Keratinocyte (primary cell): Measurements from ENCODE around the gene DPYSL5. TPM values are rescaled to one million over a fixed set of nuclear protein-coding genes. Genes with fewer than 3 reads are reported as not detected.

Experiments
- DNase-seq: peaks from one replicate; pipeline ENCODE4 v3.0.0-alpha.2; 2011; ENCODE audit warnings: low read depth, missing footprints, low spot score
- FAIRE-seq: peaks from 2 replicates; lab custom pipeline; 2011; peaks lifted over from hg19 to GRCh38; lab: Jason Lieb, UNC
- H2AFZ ChIP-seq: 2 replicates; pipeline ENCODE4 v1.6.0; 2012; ENCODE audit warnings: low read length, control low read depth, inconsistent platforms; ENCODE audit not compliant: control insufficient read depth
- H3K27ac ChIP-seq: 2 replicates; pipeline ENCODE4 v1.5.1; 2011; ENCODE audit warnings: low read length; ENCODE audit not compliant: control insufficient read depth, insufficient read depth
- H3K27me3 ChIP-seq: 3 replicates; pipeline ENCODE4 v1.6.0; 2011; ENCODE audit warnings: low read length; ENCODE audit not compliant: control insufficient read depth, insufficient read depth; ENCODE audit errors: extremely low read depth
- H3K36me3 ChIP-seq, 2 experiments: 2 replicates in 1 of 2; 3 replicates in 1 of 2; pipeline ENCODE4 v1.5.1; 2011; ENCODE audit warnings: low read length in 2 of 2, mild to moderate bottlenecking in 1 of 2; ENCODE audit not compliant: control insufficient read depth in 2 of 2, insufficient read depth in 2 of 2; ENCODE audit errors: extremely low read depth in 1 of 2
- H3K4me1 ChIP-seq: 3 replicates; pipeline ENCODE4 v1.5.1; 2011; ENCODE audit warnings: low read length; ENCODE audit not compliant: control insufficient read depth, insufficient read depth; ENCODE audit errors: extremely low read depth
- H3K4me2 ChIP-seq: 3 replicates; pipeline ENCODE4 v1.6.0; 2011; ENCODE audit warnings: low read depth, low read length; ENCODE audit not compliant: control insufficient read depth, insufficient read depth; ENCODE audit errors: extremely low read depth
- H3K4me3 ChIP-seq, 3 experiments: fragments of 200-600 bp in 1 of 3; sonication (generic) in 1 of 3; 2 replicates in 2 of 3; 3 replicates in 1 of 3; pipeline ENCODE4 v1.5.1; 2011 to 2016; ENCODE audit warnings: low read length in 3 of 3, mild to moderate bottlenecking in 3 of 3, control low read depth in 2 of 3, inconsistent platforms in 1 of 3, low read depth in 1 of 3, mixed read lengths in 1 of 3, mixed run types in 1 of 3, moderate library complexity in 1 of 3; ENCODE audit not compliant: control insufficient read depth in 2 of 3, insufficient read depth in 2 of 3; ENCODE audit errors: extremely low read depth in 1 of 3
- H3K79me2 ChIP-seq: 2 replicates; pipeline ENCODE4 v1.6.0; 2012; ENCODE audit warnings: low read length; ENCODE audit not compliant: control insufficient read depth, insufficient read depth
- H3K9ac ChIP-seq: 3 replicates; pipeline ENCODE4 v1.6.0; 2011; ENCODE audit warnings: low read length; ENCODE audit not compliant: control insufficient read depth, insufficient read depth; ENCODE audit errors: extremely low read depth
- H3K9me1 ChIP-seq: 3 replicates; pipeline ENCODE4 v1.6.0; 2011; ENCODE audit warnings: low read length; ENCODE audit not compliant: control insufficient read depth, insufficient read depth; ENCODE audit errors: extremely low read depth
- H3K9me3 ChIP-seq: 2 replicates; pipeline ENCODE4 v1.5.1; 2012; ENCODE audit warnings: low read depth, low read length; ENCODE audit not compliant: control insufficient read depth
- H4K20me1 ChIP-seq: 3 replicates; pipeline ENCODE4 v1.6.0; 2011; ENCODE audit warnings: low read length; ENCODE audit not compliant: control insufficient read depth, insufficient read depth; ENCODE audit errors: extremely low read depth
- EZH2 ChIP-seq: IDR thresholded peaks from one replicate; pipeline ENCODE4 v1.6.1; 2012; ENCODE audit warnings: inconsistent platforms, mild to moderate bottlenecking, low read length, moderate library complexity
- dilution Hi-C: fragments of 300-500 bp; cut with MboI; formaldehyde crosslinking; loops from one replicate; pipeline ENCODE4 v1.7.0; 2020; ENCODE audit warnings: low sequenced_read_pairs; ENCODE audit not compliant: extremely low pct_ligation_motif_present
- polyA plus RNA-seq, 5 experiments: library from polyadenylated mRNA; depleted of rRNA in 3 of 5; stranded (reverse) in 3 of 5; stranded (forward) in 1 of 5; unstranded in 1 of 5; fragments of >200 nt; gene quantifications; 1 replicate in 1 of 5; 2 replicates in 3 of 5; 3 replicates in 1 of 5; pipeline versions ENCODE4 v1.2.1 to v1.2.3, GENCODE V29; 2011 to 2012; ENCODE audit warnings: missing spikeins in 2 of 5, low read depth in 1 of 5, low replicate concordance in 1 of 5
- TF ChIP-seq, protein P1 (sequence below), 3 experiments: IDR thresholded peaks in 1 of 3; conservative IDR thresholded peaks in 1 of 3; optimal IDR thresholded peaks in 1 of 3; 2 replicates in 2 of 3; 3 replicates in 1 of 3; pipeline versions ENCODE3 to v1.5.1; 2011; ENCODE audit warnings: low read length in 3 of 3, mild to moderate bottlenecking in 3 of 3, moderate library complexity in 2 of 3, control low read depth in 1 of 3, inconsistent platforms in 1 of 3; ENCODE audit not compliant: insufficient read depth in 2 of 3; ENCODE audit errors: extremely low read depth in 1 of 3

The DPYSL5 gene
- polyA plus RNA-seq, 1 donor (not counting 4 experiments of a cell fraction or from before 2014, with no cell fraction given): not detected

GRCh38 chr2:26849056-26849999 lies 1.4 kb downstream of the DPYSL5 start:
- Histone ChIP-seq H3K4me1 (peaks cover 4% of the 10 kb centered on the region), H3K4me3 (no peak overlapping the region), H3K36me3 (no peaks in the 10 kb centered on the region), H2AFZ (no peak overlapping the region), H4K20me1 (no peaks in the 10 kb centered on the region), H3K9me3 (no peaks in the 10 kb centered on the region), H3K27me3 (peaks cover 73% of the 10 kb centered on the region), H3K27ac (no peak overlapping the region), H3K9ac (no peak overlapping the region), H3K9me1 (no peaks in the 10 kb centered on the region), H3K4me2 (no peak overlapping the region), H3K79me2 (no peaks in the 10 kb centered on the region)
- TF ChIP-seq EZH2: peak; percentile 96
- TF ChIP-seq, protein P1, sequence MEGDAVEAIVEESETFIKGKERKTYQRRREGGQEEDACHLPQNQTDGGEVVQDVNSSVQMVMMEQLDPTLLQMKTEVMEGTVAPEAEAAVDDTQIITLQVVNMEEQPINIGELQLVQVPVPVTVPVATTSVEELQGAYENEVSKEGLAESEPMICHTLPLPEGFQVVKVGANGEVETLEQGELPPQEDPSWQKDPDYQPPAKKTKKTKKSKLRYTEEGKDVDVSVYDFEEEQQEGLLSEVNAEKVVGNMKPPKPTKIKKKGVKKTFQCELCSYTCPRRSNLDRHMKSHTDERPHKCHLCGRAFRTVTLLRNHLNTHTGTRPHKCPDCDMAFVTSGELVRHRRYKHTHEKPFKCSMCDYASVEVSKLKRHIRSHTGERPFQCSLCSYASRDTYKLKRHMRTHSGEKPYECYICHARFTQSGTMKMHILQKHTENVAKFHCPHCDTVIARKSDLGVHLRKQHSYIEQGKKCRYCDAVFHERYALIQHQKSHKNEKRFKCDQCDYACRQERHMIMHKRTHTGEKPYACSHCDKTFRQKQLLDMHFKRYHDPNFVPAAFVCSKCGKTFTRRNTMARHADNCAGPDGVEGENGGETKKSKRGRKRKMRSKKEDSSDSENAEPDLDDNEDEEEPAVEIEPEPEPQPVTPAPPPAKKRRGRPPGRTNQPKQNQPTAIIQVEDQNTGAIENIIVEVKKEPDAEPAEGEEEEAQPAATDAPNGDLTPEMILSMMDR (optimal IDR thresholded peaks at IDR 0.05 in 1 of 3, IDR thresholded peaks at IDR 0.05 in 1 of 3, conservative IDR thresholded peaks at IDR 0.05 in 1 of 3; ENCODE audit: extremely low read depth in 1 of 3, insufficient read depth in 2 of 3, low read length in 3 of 3): no peak
- no peak for FAIRE-seq
- DNase-seq: no peak
- dilution Hi-C loops: no loop called here

GRCh38 chr2:26850000-26850431 lies 2.1 kb downstream of the DPYSL5 start:
- dilution Hi-C loops: no loop called here
- Histone ChIP-seq H3K4me1 (peaks cover 4% of the 10 kb centered on the region), H3K4me3 (no peak overlapping the region), H3K36me3 (no peaks in the 10 kb centered on the region), H4K20me1 (no peaks in the 10 kb centered on the region), H3K9ac (no peak overlapping the region), H3K9me3 (no peaks in the 10 kb centered on the region), H3K27me3 (peaks cover 71% of the 10 kb centered on the region), H3K9me1 (no peaks in the 10 kb centered on the region), H3K27ac (no peak overlapping the region), H3K4me2 (no peak overlapping the region), H2AFZ (no peak overlapping the region), H3K79me2 (no peaks in the 10 kb centered on the region)
- TF ChIP-seq, protein P1 (optimal IDR thresholded peaks at IDR 0.05 in 1 of 3, IDR thresholded peaks at IDR 0.05 in 1 of 3, conservative IDR thresholded peaks at IDR 0.05 in 1 of 3; ENCODE audit: extremely low read depth in 1 of 3, insufficient read depth in 2 of 3, low read length in 3 of 3): no peak
- TF ChIP-seq EZH2: peak; percentile 94
- FAIRE-seq (no peak), DNase-seq (no peak)
